PFSK-1 (cell line): ENCODE measurements around the gene QRFP.

ENCODE experiments used
- POLR2AphosphoS5 ChIP-seq: IDR thresholded peaks from 2 replicates; pipeline ENCODE4 v1.6.1; 2012; ENCODE audit warnings: low read depth, mild to moderate bottlenecking, control low read depth, low read length, moderate library complexity
- SIN3A ChIP-seq: IDR thresholded peaks from 2 replicates; pipeline ENCODE4 v1.6.1; 2012; ENCODE audit warnings: mild to moderate bottlenecking, low read length, moderate library complexity, borderline replicate concordance; ENCODE audit not compliant: insufficient read depth

DNA sequence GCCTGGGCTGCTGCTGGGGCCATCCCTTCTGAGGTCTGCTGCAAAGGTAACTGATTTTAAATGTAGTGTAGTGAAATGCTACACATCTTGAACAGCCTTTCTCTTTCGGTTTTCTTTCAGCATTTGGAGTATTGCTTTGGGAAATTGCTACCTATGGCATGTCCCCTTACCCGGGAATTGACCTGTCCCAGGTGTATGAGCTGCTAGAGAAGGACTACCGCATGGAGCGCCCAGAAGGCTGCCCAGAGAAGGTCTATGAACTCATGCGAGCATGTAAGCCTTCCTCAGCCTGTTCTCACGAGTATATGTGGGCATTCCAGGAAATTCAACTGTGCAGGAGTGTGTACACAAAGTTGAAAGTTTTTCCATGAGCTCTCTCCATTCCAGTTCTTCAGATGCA lies 18.3 kb downstream of the QRFP start:
- no peak for TF ChIP-seq POLR2AphosphoS5
- TF ChIP-seq SIN3A = no peak
